SU-DHL-6 (cell line): ENCODE measurements around the gene LAMA2.

Experiments used
- EZH2phosphoT487 ChIP-seq: fragments of 200-600 bp; sonication (generic), shearing (Covaris generic); conservative IDR thresholded peaks from 2 replicates; pipeline ENCODE4 v1.6.1; 2018; ENCODE audit warnings: mild to moderate bottlenecking, antibody characterized with exemption, low read length, moderate library complexity, mixed read lengths
- TF ChIP-seq, protein P1 (sequence below): fragments of 200-600 bp; sonication (generic); IDR thresholded peaks from one replicate; pipeline ENCODE4 v1.5.1; 2017; ENCODE audit warnings: antibody characterized with exemption, mild to moderate bottlenecking, low read length, moderate library complexity; ENCODE audit not compliant: insufficient read depth, poor library complexity, severe bottlenecking

- TF ChIP-seq, protein P1, sequence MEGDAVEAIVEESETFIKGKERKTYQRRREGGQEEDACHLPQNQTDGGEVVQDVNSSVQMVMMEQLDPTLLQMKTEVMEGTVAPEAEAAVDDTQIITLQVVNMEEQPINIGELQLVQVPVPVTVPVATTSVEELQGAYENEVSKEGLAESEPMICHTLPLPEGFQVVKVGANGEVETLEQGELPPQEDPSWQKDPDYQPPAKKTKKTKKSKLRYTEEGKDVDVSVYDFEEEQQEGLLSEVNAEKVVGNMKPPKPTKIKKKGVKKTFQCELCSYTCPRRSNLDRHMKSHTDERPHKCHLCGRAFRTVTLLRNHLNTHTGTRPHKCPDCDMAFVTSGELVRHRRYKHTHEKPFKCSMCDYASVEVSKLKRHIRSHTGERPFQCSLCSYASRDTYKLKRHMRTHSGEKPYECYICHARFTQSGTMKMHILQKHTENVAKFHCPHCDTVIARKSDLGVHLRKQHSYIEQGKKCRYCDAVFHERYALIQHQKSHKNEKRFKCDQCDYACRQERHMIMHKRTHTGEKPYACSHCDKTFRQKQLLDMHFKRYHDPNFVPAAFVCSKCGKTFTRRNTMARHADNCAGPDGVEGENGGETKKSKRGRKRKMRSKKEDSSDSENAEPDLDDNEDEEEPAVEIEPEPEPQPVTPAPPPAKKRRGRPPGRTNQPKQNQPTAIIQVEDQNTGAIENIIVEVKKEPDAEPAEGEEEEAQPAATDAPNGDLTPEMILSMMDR, result no peak
- no peak for TF ChIP-seq EZH2phosphoT487
Measured at GRCh38 chr6:129494099-129494498, 611.2 kb downstream of the LAMA2 start.
